ENCODE results near the gene DPP6. TPM values are rescaled to one million over a fixed set of nuclear protein-coding genes. Genes with fewer than 3 reads are reported as not detected.

The DPP6 gene
- total and polyA plus RNA-seq, 2 donors (not counting 1 experiment from before 2014, with no cell fraction given), result not detected

DNA sequence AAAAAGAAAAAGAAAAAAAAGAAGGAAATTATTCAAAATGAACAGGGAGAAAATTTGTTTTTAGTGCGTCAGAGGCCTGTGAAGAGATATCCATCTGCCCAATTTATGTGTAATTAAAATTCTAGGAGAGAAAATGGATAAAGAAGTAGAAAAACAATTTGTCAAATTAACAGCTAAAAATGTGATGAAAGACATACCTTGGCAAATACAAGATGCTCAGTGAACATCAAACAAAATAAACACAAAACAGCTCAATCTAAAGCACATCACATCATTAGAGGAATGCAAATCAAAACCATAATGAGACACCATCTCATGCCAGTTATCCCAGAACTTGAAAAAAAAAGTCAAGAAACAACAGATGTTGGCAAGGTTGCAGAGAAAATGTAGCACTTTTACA, 477.9 kb downstream of the DPP6 start:
- H3K27ac ChIP-seq (ENCODE audit: low read length in 2 of 2), result no peak overlapping the region
- Mint-ChIP-seq H3K4me1 (no peaks in the 10 kb centered on the region), H3K27ac (no peak overlapping the region), H3K4me3 (no peak overlapping the region), H3K9me3 (ENCODE audit: insufficient read depth) (no peaks in the 10 kb centered on the region), H3K27me3 (no peaks in the 10 kb centered on the region)
- H4K20me1 ChIP-seq (ENCODE audit: control insufficient read depth, insufficient read depth, low read length, poor library complexity, severe bottlenecking), result no peaks in the 10 kb centered on the region
- no peaks in the 10 kb centered on the region for H3K36me3 ChIP-seq (replicated peaks in 1 of 2; ENCODE audit: control extremely low read depth in 1 of 2, control insufficient read depth in 1 of 2, extremely low read depth in 1 of 2, insufficient read depth in 2 of 2, low read length in 1 of 2)
- TF ChIP-seq, protein P1, sequence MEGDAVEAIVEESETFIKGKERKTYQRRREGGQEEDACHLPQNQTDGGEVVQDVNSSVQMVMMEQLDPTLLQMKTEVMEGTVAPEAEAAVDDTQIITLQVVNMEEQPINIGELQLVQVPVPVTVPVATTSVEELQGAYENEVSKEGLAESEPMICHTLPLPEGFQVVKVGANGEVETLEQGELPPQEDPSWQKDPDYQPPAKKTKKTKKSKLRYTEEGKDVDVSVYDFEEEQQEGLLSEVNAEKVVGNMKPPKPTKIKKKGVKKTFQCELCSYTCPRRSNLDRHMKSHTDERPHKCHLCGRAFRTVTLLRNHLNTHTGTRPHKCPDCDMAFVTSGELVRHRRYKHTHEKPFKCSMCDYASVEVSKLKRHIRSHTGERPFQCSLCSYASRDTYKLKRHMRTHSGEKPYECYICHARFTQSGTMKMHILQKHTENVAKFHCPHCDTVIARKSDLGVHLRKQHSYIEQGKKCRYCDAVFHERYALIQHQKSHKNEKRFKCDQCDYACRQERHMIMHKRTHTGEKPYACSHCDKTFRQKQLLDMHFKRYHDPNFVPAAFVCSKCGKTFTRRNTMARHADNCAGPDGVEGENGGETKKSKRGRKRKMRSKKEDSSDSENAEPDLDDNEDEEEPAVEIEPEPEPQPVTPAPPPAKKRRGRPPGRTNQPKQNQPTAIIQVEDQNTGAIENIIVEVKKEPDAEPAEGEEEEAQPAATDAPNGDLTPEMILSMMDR (IDR thresholded peaks at IDR 0.05), result no peak
- TF ChIP-seq EZH2 (IDR thresholded peaks at IDR 0.05; ENCODE audit: borderline replicate concordance, insufficient read depth, low read depth, low read length, poor library complexity, severe bottlenecking), result no peak
- intact Hi-C loops (cut with micrococcal nuclease), result no loop called here
- DNase-seq (no peak), ATAC-seq (ENCODE audit: low read depth) (no peak)
- H3K79me2 ChIP-seq (ENCODE audit: control insufficient read depth, insufficient read depth, low read length), result no peaks in the 10 kb centered on the region
- no peaks in the 10 kb centered on the region for H3K9me3 ChIP-seq (ENCODE audit: control extremely low read depth in 1 of 3, control insufficient read depth in 2 of 3, insufficient read depth in 1 of 3, low read length in 2 of 3)
- whole genome bisulfite sequencing (ENCODE audit: insufficient coverage), result no CpG with 5 or more reads among the region's 1 CpG
- no peak overlapping the region for H3K4me3 ChIP-seq (ENCODE audit: control extremely low read depth in 1 of 5, extremely low read depth in 1 of 5, insufficient read depth in 1 of 5, low read depth in 2 of 5, low read length in 4 of 5)
- ChIA-PET CTCF (no interaction called here), POLR2A (no interaction called here)
- H3K27me3 ChIP-seq (replicated peaks in 1 of 4; ENCODE audit: control extremely low read depth in 1 of 4, control insufficient read depth in 3 of 4, insufficient read depth in 4 of 4, low read length in 3 of 4), result no peaks in the 10 kb centered on the region
- H3K4me1 ChIP-seq (ENCODE audit: control insufficient read depth in 2 of 2, insufficient read depth in 2 of 2, low read length in 2 of 2), result no peaks in the 10 kb centered on the region
- H3K4me2 ChIP-seq (replicated peaks; ENCODE audit: low read depth, low read length, poor library complexity, severe bottlenecking), result no peak overlapping the region
- H2AFZ ChIP-seq (ENCODE audit: insufficient read depth, low read depth, low read length, poor library complexity, severe bottlenecking), result no peak overlapping the region
- no peak overlapping the region for H3K9ac ChIP-seq (ENCODE audit: low read length)

DNA sequence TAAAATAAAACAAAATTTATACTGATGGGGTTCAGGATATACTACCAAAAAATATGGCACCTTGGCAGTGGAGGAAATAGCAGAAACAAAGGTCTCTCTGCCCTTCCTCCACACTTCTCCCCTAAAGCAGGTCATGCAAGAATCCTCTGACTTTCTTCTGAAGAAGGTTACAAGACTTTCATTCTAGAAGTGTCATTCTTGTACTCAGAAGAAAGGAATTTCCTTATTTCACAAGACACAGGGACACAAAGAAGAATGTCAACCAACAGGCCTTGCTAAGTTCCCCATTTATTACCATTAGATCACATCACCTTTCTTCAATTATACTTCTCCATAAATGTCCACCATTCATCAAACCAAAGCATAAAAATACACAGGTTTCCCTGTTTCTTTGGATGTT, 480.6 kb downstream of the DPP6 start:
- Mint-ChIP-seq H3K27ac (no peak overlapping the region), H3K27me3 (no peaks in the 10 kb centered on the region), H3K4me1 (no peaks in the 10 kb centered on the region), H3K9me3 (ENCODE audit: insufficient read depth) (no peaks in the 10 kb centered on the region), H3K4me3 (no peak overlapping the region)
- H2AFZ ChIP-seq (ENCODE audit: insufficient read depth, low read depth, low read length, poor library complexity, severe bottlenecking), result no peak overlapping the region
- TF ChIP-seq, protein P1 (IDR thresholded peaks at IDR 0.05), result no peak
- no peak for TF ChIP-seq EZH2 (IDR thresholded peaks at IDR 0.05; ENCODE audit: borderline replicate concordance, insufficient read depth, low read depth, low read length, poor library complexity, severe bottlenecking)
- CTCF ChIA-PET, result no interaction called here
- no peak overlapping the region for H3K4me3 ChIP-seq (ENCODE audit: control extremely low read depth in 1 of 5, extremely low read depth in 1 of 5, insufficient read depth in 1 of 5, low read depth in 2 of 5, low read length in 4 of 5)
- intact Hi-C loops (cut with micrococcal nuclease), result no loop called here
- no peaks in the 10 kb centered on the region for H3K9me3 ChIP-seq (ENCODE audit: control extremely low read depth in 1 of 3, control insufficient read depth in 2 of 3, insufficient read depth in 1 of 3, low read length in 2 of 3)
- ATAC-seq (ENCODE audit: low read depth) (no peak), DNase-seq (no peak)
- no peaks in the 10 kb centered on the region for H3K4me1 ChIP-seq (ENCODE audit: control insufficient read depth in 2 of 2, insufficient read depth in 2 of 2, low read length in 2 of 2)
- no peaks in the 10 kb centered on the region for H3K36me3 ChIP-seq (replicated peaks in 1 of 2; ENCODE audit: control extremely low read depth in 1 of 2, control insufficient read depth in 1 of 2, extremely low read depth in 1 of 2, insufficient read depth in 2 of 2, low read length in 1 of 2)
- H3K27ac ChIP-seq (ENCODE audit: low read length in 2 of 2), result no peak overlapping the region
- no peaks in the 10 kb centered on the region for H4K20me1 ChIP-seq (ENCODE audit: control insufficient read depth, insufficient read depth, low read length, poor library complexity, severe bottlenecking)
- H3K79me2 ChIP-seq (ENCODE audit: control insufficient read depth, insufficient read depth, low read length), result no peaks in the 10 kb centered on the region
- POLR2A ChIA-PET, result no interaction called here
- no peak overlapping the region for H3K9ac ChIP-seq (ENCODE audit: low read length)
- H3K4me2 ChIP-seq (replicated peaks; ENCODE audit: low read depth, low read length, poor library complexity, severe bottlenecking), result no peak overlapping the region
- H3K27me3 ChIP-seq (replicated peaks in 1 of 4; ENCODE audit: control extremely low read depth in 1 of 4, control insufficient read depth in 3 of 4, insufficient read depth in 4 of 4, low read length in 3 of 4), result no peaks in the 10 kb centered on the region

Data from B cell (primary cell).